ENCODE results near the gene TMCC1. TPM values are rescaled to one million over a fixed set of nuclear protein-coding genes. Genes with fewer than 3 reads are reported as not detected.

Gene TMCC1
- total RNA-seq, 1 donor from 2014 or later: 29.1 TPM

DNA sequence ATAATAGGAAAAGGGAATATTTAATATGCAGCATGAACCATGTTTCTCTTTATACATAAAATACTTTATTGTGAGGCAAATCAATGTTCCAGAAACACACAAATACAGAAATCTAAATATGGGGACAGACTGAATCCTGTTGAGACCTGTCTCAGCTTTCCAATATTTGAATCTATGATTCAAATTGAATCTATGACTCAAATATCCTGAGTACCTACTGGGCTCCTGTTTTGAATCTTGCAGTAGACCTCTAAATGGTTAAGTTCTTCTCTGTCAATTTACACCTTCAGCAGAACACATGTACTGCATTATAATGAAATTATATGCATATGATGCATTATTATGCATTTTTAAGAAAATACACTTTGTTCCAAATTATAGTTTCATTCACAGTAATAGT lies 143.8 kb downstream of the TMCC1 start:
- DNase-seq (ENCODE audit: missing footprints) (no peak), ATAC-seq (no peak)
- intact Hi-C loops (cut with DNase I): loop anchor here (10.0 kb wide), 1 partner anchor 95 kb away; no protein-coding TSS in a partner anchor

DNA sequence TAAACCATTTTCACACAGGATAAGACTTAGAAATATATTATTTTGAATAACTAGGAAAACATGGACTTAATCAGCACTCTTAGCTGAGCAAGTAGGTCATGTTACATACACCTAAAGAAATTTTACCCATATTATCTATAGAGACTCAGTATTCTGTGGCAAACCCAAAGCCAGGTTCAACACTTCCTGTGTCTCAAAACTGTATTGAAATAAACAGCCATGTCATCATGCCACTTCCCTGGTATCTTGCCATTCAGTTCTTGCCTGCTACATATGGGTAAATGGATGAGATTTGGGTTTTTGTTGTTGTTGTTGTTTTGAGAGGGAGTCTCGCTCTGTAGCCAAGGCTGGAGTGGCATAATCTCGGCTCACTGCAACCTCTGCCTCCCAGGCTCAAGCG lies 145.5 kb downstream of the TMCC1 start:
- no peak for ATAC-seq
- intact Hi-C loops (cut with DNase I): loop anchor here (10.0 kb wide), 1 partner anchor 93 kb away; no protein-coding TSS in a partner anchor
- DNase-seq (ENCODE audit: missing footprints): no peak

DNA sequence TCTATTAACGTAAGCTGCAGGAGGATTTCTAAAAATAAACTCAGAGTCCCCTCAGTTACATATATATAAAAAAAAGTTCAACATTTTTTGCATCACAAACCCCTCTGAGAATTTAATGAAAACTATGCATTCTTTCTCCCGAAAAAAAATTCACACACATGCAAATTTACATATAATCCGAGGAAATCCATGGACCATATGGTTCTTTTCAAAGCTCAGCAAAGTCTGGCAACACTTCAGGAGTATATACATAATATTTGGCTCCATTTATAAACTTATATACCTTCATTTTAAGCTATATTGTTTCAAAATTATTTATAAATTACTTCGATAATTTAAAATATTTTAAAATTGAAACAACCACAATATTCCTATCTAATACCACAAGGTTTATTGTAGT lies 146.4 kb downstream of the TMCC1 start:
- DNase-seq (ENCODE audit: missing footprints) (no peak), ATAC-seq (no peak)
- intact Hi-C loops (cut with DNase I): loop anchor here (10.0 kb wide), 1 partner anchor 92 kb away; no protein-coding TSS in a partner anchor

DNA sequence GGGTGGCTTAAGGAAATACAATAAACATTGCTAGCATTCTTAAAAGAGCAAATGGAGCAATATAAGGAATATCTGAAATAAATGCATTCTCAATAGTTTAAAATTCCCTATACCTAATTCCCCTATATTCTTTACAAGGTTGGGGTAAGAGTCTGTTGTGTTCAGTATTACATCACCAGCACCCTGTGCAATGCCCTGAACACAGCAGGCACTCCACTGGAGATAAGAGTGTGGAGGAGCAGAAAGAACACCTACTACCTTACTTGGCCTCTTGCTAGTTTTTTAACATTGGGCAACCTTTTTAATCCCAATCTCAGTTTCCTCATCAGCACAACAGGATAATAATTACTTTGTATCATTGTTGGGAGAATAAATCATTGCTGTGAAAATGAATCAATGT lies 146.9 kb downstream of the TMCC1 start:
- intact Hi-C loops (cut with DNase I): loop anchor here (10.0 kb wide), 1 partner anchor 92 kb away; no protein-coding TSS in a partner anchor
- DNase-seq (ENCODE audit: missing footprints) (no peak), ATAC-seq (no peak)

DNA sequence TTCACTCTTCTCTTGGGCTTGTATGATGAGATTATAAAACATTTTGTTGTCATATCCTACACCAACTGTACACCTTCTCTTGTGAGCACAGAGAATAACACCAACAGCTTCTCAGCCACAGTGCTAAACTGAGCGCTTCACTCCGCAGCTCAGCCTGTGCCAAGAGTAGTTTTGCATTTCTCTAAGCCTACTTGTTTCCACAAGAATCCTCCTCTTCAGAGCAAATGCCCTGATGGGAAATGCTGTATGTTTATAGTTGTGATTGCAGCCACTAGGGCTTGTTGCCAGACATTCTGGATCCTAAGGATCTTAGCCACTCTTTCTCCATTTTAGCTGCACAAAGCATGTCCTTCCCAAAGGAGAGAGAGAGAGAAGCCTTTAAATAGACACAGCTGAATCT lies 148.3 kb downstream of the TMCC1 start:
- intact Hi-C loops (cut with DNase I): loop anchor here (10.0 kb wide), 1 partner anchor 90 kb away; no protein-coding TSS in a partner anchor
- DNase-seq (ENCODE audit: missing footprints): no peak
- ATAC-seq: peak; percentile 64

DNA sequence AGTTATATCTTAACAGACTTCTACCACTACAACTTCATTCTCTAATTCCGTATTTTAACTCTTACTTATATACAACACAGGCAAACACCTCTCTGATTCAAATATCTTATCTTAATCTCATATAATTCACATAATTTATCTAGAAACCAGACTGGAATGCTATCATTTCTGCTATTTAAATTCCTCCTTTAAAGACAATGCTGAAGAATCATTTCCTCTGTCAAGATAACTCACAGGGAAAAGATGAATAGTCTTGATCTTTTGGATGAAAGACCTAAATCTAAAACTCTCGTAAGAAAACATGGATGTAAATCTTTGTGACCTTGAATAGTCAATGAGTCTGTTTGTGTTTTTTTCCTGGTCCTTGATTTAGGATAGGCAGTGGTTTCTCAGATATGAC lies 151.7 kb downstream of the TMCC1 start:
- ATAC-seq (no peak), DNase-seq (ENCODE audit: missing footprints) (no peak)
- intact Hi-C loops (cut with DNase I): loop anchor here (10.0 kb wide), 1 partner anchor 87 kb away; no protein-coding TSS in a partner anchor

DNA sequence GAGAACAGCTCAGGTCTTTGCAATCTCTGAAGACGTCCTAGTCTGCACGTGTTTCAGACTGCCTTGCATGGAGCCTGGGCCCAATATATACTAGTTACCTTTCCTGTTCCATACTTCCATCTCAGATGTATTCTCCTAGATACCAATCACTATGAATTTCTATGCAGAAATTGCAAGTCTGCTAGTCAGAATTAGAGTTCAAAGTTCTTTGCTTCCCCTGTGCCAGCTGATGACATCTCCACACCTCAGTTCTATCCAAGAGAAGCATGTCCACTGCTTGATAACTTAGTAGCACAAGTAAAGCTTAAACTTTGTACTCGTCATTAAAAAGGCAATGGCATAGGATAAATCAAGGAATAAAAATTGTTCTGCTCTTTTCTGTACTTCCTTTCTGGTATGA lies 153.4 kb downstream of the TMCC1 start:
- DNase-seq (ENCODE audit: missing footprints) (no peak), ATAC-seq (no peak)
- intact Hi-C loops (cut with DNase I): loop anchor here (10.0 kb wide), 1 partner anchor 85 kb away; no protein-coding TSS in a partner anchor

DNA sequence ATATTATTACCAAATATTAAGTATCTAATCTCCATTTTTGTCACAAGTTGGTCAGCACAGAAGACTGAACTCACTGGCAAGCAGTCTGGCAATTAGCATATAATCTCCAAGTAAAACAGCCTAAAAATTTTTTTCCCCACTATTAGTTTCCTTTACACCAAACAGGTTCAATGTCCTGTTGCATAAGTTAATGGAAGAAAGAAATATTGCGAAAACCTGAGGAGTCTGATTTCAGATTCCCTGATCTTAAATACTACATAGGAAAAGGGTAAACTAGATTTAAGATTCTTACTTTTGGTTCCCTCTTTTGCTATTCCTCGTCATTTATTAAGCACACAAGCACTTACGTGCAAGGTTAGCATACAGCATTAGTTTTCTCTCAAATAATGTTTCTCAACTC lies 153.9 kb downstream of the TMCC1 start:
- ATAC-seq (no peak), DNase-seq (ENCODE audit: missing footprints) (no peak)
- intact Hi-C loops (cut with DNase I): loop anchor here (10.0 kb wide), 1 partner anchor 85 kb away; no protein-coding TSS in a partner anchor

DNA sequence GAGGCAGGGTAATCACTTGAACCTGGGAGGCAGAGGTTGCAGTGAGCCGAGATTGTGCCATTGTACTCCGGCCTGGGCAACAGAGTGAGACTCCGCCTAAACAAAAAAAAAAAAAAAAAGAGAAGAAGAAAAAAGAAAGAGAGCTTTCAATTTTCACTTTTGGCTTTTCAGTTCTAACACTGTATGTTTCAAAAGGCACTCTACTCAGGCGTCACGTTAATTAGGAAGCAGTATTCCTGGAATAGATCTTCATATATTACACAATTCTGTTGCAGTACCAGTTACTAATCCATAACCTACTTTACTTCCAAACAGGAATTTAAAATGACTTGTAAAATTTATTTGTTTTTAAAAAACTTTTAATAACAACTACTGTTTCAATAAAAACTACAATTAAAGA lies 155.3 kb downstream of the TMCC1 start:
- intact Hi-C loops (cut with DNase I): no loop called here
- DNase-seq (ENCODE audit: missing footprints): no peak
- no peak for ATAC-seq

DNA sequence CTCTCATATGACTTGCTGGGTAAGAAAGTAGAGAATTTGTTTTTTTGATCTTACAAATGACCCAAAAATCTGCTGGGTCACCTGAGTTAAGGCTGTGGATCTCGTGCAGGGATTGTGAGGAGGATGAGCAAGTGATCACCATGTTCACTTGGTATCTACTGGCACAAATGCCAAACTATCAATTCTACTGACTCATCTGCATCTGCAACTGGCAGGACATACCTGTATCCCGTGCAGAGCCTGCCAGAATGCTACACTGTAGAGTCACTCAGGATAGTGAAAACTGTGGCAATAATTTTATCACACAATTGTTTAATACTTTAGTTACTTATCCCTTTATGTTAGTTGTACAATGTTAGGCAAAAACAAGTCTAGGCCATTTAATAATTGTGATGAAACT lies 157.4 kb downstream of the TMCC1 start:
- DNase-seq (ENCODE audit: missing footprints): no peak
- no peak for ATAC-seq
- intact Hi-C loops (cut with DNase I): no loop called here

DNA sequence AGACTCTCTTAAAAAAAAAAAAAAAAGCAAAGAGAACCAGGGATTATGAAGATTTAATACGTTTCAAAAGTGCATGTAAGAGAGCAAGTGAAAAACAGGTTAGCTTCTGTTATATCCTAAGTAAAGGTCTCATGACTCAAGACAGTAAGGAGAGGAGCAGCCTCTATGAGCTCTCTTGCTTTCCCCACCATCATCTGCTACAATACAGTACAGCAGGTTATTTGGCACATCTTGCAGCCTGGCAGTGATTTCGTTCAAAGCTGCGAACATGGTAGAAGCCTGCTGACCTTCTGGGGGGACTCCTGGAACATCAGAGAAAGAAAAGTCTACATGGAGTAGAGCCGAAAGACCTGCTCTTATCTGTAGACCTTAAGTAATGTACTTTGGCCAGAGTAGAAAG lies 157.9 kb downstream of the TMCC1 start:
- intact Hi-C loops (cut with DNase I): no loop called here
- ATAC-seq (no peak), DNase-seq (ENCODE audit: missing footprints) (no peak)

DNA sequence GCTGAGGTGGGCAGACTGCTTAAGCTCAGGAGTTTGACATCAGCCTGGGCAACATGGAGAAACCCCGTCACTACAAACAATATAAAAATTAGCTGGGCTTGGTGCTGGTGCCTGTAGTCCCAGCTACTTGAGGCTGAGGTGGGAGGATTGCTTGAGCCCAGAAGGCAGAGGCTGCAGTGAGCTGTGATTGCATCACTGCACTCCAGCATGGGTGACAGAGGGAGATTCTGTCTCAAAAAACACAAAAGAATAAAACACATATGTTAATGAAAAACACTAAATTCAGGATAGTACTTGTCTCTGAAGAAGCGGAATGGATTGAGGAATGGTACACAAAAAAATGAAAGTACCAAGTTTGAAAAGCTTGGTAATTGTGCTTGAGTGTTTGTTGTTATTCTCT lies 159.1 kb downstream of the TMCC1 start:
- no peak for ATAC-seq
- intact Hi-C loops (cut with DNase I): no loop called here
- DNase-seq (ENCODE audit: missing footprints): no peak

DNA sequence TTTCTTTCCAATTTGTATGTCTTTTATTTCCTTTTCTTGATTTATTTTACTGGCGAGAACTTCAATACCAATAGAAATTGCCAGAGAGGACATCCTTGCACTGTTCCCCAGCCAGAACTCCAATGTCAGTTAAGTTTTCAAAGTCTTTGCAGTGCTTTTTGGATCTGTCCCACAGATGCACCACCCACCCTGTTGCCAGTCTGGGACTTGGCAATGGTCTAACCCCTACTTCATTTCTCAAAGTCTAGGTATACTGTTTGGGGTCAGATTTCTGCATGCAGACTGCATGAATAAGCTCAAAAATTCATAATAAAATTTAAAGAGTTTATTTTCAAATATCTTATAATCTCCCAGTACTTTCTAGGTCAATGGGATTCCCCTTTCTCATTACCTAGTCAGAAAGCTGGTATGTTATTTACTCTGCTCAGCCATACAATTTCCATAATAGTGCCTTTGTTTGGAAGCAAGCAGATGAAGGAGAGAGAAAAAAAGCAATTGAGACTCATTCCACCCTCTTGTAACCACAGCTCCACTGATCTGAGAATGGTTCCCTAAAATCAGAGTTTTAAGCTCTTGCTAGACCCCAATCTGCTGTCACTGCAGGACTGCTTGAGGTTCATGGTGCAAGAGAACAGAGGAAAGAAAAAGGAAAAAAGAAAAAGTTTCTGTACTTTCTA lies 161.2 kb downstream of the TMCC1 start:
- ATAC-seq (no peak), DNase-seq (ENCODE audit: missing footprints) (no peak)
- intact Hi-C loops (cut with DNase I): no loop called here

DNA sequence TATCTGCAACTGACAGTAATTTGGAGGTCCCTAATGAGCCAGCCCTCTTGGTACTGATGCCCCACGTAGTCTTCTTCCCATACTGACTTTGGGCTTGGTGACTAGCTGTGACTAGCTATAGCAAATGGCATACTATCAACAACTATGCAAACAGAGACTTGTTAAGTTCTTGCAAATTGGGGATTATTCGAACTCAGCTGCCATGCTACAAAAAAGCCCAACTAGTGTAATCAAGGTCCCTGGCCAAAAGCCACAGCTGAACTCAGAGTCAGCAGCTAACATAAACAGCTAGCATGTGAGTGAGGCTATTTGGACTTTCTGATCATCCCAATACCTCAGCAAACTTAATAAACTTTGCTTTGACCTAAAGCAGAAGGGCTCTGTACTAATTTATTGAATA lies 165.8 kb downstream of the TMCC1 start:
- ATAC-seq (no peak), DNase-seq (ENCODE audit: missing footprints) (no peak)
- intact Hi-C loops (cut with DNase I): no loop called here

DNA sequence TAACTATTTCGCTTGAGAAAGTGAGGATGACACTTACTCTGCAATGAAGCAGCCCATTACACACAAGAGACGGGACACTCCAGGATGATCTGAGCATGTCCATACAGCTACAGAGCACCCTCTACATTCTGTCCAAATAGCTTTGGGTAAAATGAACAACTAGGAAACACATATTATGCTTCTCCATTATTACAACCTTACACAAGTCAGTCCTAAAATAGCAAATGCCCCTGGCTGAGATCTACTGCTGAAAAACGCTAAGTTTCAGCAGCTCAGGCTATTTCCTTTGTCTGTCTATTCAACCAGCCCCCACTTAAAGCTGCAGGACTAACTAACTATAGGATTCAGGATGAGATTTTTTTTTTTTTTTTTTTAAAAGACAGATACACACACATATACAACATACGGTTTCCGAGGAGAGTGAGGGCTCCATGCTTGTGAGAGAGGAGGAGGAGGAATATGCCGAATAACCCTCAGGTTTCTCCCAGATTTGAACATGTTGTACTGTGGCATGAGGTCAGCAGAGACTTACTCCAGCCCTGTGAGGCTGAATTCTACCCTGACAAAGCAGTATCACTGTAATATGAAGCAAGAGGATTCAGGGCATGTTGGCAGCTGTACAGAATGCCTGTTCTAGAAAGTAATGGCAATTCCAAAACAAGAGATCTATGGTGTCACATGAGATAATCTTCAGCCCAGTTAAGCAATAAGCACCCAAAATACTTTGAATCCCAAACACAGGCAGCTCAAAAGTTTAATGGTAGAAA lies 169.8 kb downstream of the TMCC1 start:
- DNase-seq (ENCODE audit: missing footprints) (no peak), ATAC-seq (peak; percentile 96)
- intact Hi-C loops (cut with DNase I): no loop called here

DNA sequence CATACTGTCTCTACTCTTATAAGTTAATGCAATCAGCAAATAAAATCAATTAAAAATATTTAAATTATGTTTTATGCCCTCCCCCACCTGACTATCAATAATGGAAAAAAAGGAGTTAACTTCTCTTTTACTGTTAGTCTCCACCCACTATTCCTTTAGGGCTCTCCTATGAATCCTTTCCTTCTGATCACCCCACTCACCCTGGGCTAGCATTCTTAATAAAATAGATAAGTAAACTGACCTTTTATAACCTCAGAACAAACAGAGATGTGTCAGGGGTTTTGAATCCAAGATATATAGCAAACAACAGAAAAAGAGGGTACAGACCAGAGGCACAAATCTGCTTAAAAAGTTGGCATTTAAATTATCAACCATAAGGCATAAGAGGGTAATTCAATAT lies 171.0 kb downstream of the TMCC1 start:
- DNase-seq (ENCODE audit: missing footprints) (no peak), ATAC-seq (no peak)
- intact Hi-C loops (cut with DNase I): no loop called here

DNA sequence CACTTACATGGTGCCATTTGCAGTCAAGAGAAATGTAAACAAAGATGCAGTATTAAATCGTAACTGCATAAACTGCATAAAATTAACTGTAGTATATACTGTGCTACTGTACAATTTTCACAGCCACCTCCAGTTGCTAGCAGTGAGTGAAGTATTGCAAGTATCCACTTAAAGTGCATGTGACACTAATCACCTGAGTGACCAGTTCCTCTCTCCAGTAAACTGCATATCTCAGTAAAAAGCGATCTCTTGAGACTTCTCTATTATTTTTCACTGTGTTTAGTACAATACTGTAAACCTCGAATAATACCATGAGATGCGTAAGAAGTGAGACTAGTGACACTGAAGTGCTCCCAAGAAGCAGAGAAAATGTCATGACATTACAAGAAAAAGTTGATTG lies 175.3 kb downstream of the TMCC1 start:
- intact Hi-C loops (cut with DNase I): no loop called here
- no peak for DNase-seq (ENCODE audit: missing footprints)
- no peak for ATAC-seq

DNA sequence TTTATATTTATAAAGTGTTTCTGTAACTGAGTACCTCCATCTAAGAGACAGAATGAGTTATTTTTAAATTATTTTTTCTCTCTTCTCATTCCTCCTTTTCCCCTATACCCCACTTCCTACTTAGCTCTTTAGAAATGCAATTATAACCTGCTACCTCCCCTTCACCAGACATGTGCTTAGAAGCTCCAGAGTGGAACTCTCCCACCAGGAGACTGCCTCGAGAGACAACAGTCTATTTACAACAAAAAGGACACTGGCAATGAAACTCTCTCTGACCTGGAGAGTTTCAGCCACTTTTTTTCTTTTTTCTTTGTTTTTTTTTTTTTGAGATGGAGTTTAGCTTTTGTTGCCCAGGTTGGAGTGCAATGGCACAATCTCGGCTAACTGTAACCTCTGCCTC lies 177.7 kb downstream of the TMCC1 start:
- intact Hi-C loops (cut with DNase I): no loop called here
- DNase-seq (ENCODE audit: missing footprints) (no peak), ATAC-seq (no peak)

DNA sequence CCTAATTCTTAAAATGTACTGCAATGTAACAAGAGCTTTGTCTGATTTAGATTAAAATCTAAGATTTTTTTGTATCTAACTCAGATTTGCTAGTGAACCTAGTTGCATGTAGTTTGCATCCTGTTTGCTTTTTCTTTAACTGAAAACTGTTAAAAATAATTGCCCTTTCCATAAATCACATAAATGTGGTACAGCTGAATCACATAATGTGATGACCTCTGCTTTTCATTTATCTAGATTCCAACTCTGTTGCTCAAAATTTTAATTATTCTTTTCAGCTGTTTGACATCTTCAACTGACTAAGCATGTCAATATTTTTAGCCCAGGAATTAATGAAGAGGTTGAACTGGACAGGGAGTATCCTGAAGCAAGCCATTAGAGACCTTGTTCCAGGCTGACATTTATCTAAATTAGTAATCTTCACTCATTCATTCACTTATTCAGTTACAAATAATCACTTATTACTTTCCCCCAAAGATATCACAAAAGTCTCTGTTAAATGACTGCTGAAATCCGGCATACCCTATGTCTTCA lies 185.1 kb downstream of the TMCC1 start:
- intact Hi-C loops (cut with DNase I): no loop called here
- ATAC-seq (no peak), DNase-seq (ENCODE audit: missing footprints) (no peak)

DNA sequence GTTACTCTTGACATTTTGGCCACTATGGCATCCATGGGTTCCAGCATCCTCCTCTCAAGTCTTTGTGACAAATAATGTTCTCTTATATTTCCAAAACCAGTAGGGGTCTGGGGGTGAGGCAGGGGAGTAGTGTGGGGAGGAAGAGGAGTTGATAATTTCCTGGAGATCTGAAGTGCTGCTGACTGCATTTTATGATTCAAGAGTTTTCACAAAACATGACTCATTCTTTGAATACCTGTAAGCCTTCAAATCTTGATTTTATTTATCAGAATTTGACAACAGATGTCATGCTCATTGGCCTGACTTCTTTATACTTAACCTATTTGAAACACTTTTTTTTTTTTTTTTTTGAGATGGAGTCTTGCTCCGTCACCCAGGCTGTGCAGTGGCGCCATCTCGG lies 188.2 kb downstream of the TMCC1 start:
- no peak for DNase-seq (ENCODE audit: missing footprints)
- ATAC-seq: no peak
- intact Hi-C loops (cut with DNase I): no loop called here
